ENCODE results near the gene TEX29.

DNA sequence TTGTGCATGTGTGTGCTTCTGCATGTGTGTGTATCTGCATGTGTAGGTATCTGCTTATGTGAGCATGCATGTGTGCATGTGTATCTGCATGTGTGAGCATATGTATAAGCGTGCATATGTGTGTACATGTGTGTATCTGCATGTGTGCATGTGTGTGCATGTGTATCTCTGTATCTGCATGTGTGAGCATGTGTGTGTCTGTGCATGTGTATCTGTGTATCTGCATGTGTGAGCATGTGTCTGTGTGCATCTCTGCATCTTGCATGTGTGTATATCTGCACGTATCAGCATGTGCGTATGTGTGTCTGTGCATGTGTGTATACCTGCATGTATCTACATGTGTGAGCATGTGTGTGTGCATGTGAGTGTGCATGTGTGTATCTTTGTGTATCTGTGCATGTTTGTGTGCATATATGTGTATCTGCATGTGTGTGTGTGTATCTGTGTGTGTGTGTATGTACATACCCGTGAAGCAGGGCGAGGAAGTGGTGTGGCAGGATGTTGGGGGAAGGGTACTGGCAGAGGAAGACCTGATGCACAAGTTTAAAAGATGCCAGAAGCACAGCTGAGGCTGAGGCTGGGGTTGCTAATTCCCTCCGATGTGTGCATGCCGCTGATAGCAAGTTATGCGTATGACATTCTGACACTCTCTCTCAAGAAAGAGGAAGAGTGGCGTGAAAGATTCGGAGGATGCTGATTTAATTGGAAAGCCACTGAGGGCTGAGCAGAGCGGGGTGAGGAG is 64.2 kb downstream of the TEX29 start:
- no peak for TF ChIP-seq CTCF (IDR thresholded peaks at IDR 0.05)
- no peak for TF ChIP-seq POLR2A (IDR thresholded peaks at IDR 0.05)
